Ovary (tissue), 3 donors: ENCODE data around the gene ZNF518B.

ENCODE experiments used
- EP300 ChIP-seq: sonication (generic); formaldehyde crosslinking; IDR thresholded peaks from one replicate; pipeline ENCODE4 v1.6.1; 2017; ENCODE audit warnings: antibody characterized with exemption
- POLR2A ChIP-seq: fragments of 450-650 bp; IDR thresholded peaks from one replicate; pipeline ENCODE4 v1.6.1; 2017; ENCODE audit warnings: antibody characterized with exemption, mild to moderate bottlenecking, moderate library complexity
- TF ChIP-seq, protein P1 (sequence below), 3 donors: fragments of 450-650 bp in 2 of 3; fragments of 200-600 bp in 1 of 3; IDR thresholded peaks; one replicate each; pipeline versions ENCODE4 v1.5.1 to v1.8.0; 2016 to 2022; ENCODE audit warnings: antibody characterized with exemption in 3 of 3, mild to moderate bottlenecking in 1 of 3
- donor health status: DM: no; HTN: no; CAD: no.

DNA sequence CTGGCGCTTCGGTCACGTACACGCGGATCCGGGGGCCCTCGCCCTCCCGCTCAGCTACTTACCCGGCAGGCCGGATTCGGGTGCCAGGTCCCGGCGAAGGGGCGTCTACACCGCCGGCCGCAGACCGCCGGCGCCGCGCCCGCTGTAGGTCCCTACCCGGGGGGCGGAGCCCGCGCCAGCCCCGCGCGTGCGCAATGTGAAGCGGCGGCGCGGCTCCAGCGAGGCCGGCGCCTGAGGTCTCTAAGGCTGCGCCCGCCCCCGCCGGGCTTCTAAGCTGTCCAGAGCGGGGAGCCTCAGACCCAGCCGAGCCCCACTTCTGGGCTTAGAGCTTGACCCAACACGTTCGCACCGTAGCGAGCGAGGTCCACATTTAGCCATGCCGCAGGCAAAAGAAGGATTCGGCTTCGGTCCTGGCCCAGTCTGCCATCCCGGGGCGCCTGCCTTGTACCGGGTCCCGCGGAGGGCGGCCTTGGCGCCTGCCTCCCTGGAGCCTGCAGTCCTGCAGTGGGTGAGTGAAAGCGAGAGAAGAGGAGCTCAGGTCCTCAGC, at the start of gene ZNF518B:
- TF ChIP-seq, protein P1, sequence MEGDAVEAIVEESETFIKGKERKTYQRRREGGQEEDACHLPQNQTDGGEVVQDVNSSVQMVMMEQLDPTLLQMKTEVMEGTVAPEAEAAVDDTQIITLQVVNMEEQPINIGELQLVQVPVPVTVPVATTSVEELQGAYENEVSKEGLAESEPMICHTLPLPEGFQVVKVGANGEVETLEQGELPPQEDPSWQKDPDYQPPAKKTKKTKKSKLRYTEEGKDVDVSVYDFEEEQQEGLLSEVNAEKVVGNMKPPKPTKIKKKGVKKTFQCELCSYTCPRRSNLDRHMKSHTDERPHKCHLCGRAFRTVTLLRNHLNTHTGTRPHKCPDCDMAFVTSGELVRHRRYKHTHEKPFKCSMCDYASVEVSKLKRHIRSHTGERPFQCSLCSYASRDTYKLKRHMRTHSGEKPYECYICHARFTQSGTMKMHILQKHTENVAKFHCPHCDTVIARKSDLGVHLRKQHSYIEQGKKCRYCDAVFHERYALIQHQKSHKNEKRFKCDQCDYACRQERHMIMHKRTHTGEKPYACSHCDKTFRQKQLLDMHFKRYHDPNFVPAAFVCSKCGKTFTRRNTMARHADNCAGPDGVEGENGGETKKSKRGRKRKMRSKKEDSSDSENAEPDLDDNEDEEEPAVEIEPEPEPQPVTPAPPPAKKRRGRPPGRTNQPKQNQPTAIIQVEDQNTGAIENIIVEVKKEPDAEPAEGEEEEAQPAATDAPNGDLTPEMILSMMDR (IDR thresholded peaks at IDR 0.05): no peak
- TF ChIP-seq POLR2A (peak; percentile 46), EP300 (no peak)
